ENCODE measurements around the gene PROCA1. TPM values are rescaled to one million over a fixed set of nuclear protein-coding genes. Genes with fewer than 3 reads are reported as not detected.

PROCA1 gene
- total and polyA plus RNA-seq, 2 of the 13 experiments (the other 11 are each of a cell fraction or from before 2014, with no cell fraction given): 0.73 to 1.5 TPM

- no peak for FAIRE-seq
- Histone ChIP-seq H3K9me3 (ENCODE audit: low read length) (no peaks in the 10 kb centered on the region), H3K4me2 (ENCODE audit: low read depth, low read length) (no peak overlapping the region), H3K27me3 (ENCODE audit: control insufficient read depth in 1 of 2, insufficient read depth in 2 of 2, low read length in 2 of 2) (no peaks in the 10 kb centered on the region; a peak in 2 of 5 replicates), H4K20me1 (ENCODE audit: insufficient read depth, low read length) (no peaks in the 10 kb centered on the region; the same call in none of the 2 replicates), H3K36me3 (replicated peaks in 1 of 2; ENCODE audit: control insufficient read depth in 1 of 2, insufficient read depth in 2 of 2, low read length in 2 of 2) (peaks cover 5 to 46% of the 10 kb centered on the region in 2 experiments), H3K79me2 (ENCODE audit: insufficient read depth, low read length) (peaks cover 72% of the 10 kb centered on the region), H3K9ac (ENCODE audit: insufficient read depth, low read depth, low read length) (no peak overlapping the region), H3K27ac (ENCODE audit: extremely low read length, insufficient read depth, low read length) (no peak overlapping the region), H3K4me1 (ENCODE audit: insufficient read depth, low read length) (peaks cover 33% of the 10 kb centered on the region), H2AFZ (ENCODE audit: low read length) (no peak overlapping the region), H3K4me3 (replicated peaks in 1 of 3; ENCODE audit: insufficient read depth in 1 of 3, low read depth in 2 of 3, low read length in 3 of 3) (no peak overlapping the region)
- no peak for ATAC-seq
- in situ Hi-C loops (cut with HindIII; ENCODE audit: extremely low pct_ligation_motif_present, low pct_unique_long_range_greater_than_20kb): no loop called here
- intact Hi-C loops (cut with micrococcal nuclease; ENCODE audit: unreplicated experiment): no loop called here
- no TSS peak for BruUV-seq (replicated peaks)
- ChIA-PET CTCF (ENCODE audit: low intra/inter-chr PET ratio, low total read pairs) (no interaction called here), POLR2A (interaction anchor here (0.8 to 1.9 kb wide), 2 partner anchors 33 to 45 kb away, joined by 3 to 5 read pairs; no protein-coding TSS in a partner anchor)
- WGBS (ENCODE audit: low lambda C conversion rate): 96% methylated on average over 2 of the region's 2 CpGs
- no peak for DNase-seq (ENCODE audit: low spot score)
- no peak for TF ChIP-seq ZNF280B (CRISPR knock-in tag; IDR thresholded peaks at IDR 0.05; ENCODE audit: borderline replicate concordance)
- no peak for TF ChIP-seq KMT2A (CRISPR knock-in tag; IDR thresholded peaks at IDR 0.05)
- no peak for TF ChIP-seq HNRNPL (IDR thresholded peaks at IDR 0.05; ENCODE audit: low read depth, low read length)
- no peak for TF ChIP-seq ZBTB37 (CRISPR knock-in tag; IDR thresholded peaks at IDR 0.05)
- TF ChIP-seq MXD3 (CRISPR knock-in tag; IDR thresholded peaks at IDR 0.05): no peak
- no peak for TF ChIP-seq CHD2 (IDR thresholded peaks at IDR 0.05; ENCODE audit: low read depth, low read length)
- TF ChIP-seq ZNF30 (CRISPR knock-in tag; IDR thresholded peaks at IDR 0.05): no peak
- TF ChIP-seq ZNF512B (CRISPR knock-in tag; IDR thresholded peaks at IDR 0.05; ENCODE audit: borderline replicate concordance): no peak
- TF ChIP-seq HNRNPK (IDR thresholded peaks at IDR 0.05; ENCODE audit: low read depth, low read length, poor library complexity, severe bottlenecking): no peak
- no peak for TF ChIP-seq ZNF468 (CRISPR knock-in tag; IDR thresholded peaks at IDR 0.05)
- no peak for TF ChIP-seq MAFG (CRISPR knock-in tag; IDR thresholded peaks at IDR 0.05)
- no peak for TF ChIP-seq REXO4 (CRISPR knock-in tag; IDR thresholded peaks at IDR 0.05; ENCODE audit: borderline replicate concordance)
- TF ChIP-seq NFE2L1 (CRISPR knock-in tag; IDR thresholded peaks at IDR 0.05; ENCODE audit: borderline replicate concordance): no peak
- no peak for TF ChIP-seq PHF21A (CRISPR knock-in tag; IDR thresholded peaks at IDR 0.05)
- TF ChIP-seq TEAD2 (CRISPR knock-in tag; IDR thresholded peaks at IDR 0.05): no peak
- no peak for TF ChIP-seq ZNF276 (CRISPR knock-in tag; IDR thresholded peaks at IDR 0.05; ENCODE audit: low read depth)
- no peak for TF ChIP-seq ISX (CRISPR knock-in tag; conservative IDR thresholded peaks at IDR 0.05)
- no peak for TF ChIP-seq RCOR2 (CRISPR knock-in tag; IDR thresholded peaks at IDR 0.05)
Observed at GRCh38 chr17:28665994-28666393, 45.7 kb downstream of the PROCA1 start.

Data from HepG2 (cell line).